Anterior cingulate cortex (tissue), 58 donors: ENCODE data around the gene MLLT3.

Source experiments
- DNase-seq, 58 donors: peaks; one replicate each; lab custom pipeline; 2025; lab: John Stamatoyannopoulos, UW

Gene MLLT3

GRCh38 chr9:20488691-20489090 is 133.6 kb downstream of the MLLT3 start:
- DNase-seq: no peak

GRCh38 chr9:20486552-20486951 is 135.7 kb downstream of the MLLT3 start:
- DNase-seq: no peak

GRCh38 chr9:20481437-20481836 is 140.9 kb downstream of the MLLT3 start:
- DNase-seq: no peak

- DNase-seq: no peak
Observed at GRCh38 chr9:20480249-20480648, 142.1 kb downstream of the MLLT3 start.

GRCh38 chr9:20479419-20480155 is 142.7 kb downstream of the MLLT3 start:
- no peak for DNase-seq

GRCh38 chr9:20478786-20479185 is 143.5 kb downstream of the MLLT3 start:
- DNase-seq: peak in 1 of 58 donors; percentile 1

- no peak for DNase-seq
Observed at GRCh38 chr9:20477940-20478620, 144.2 kb downstream of the MLLT3 start.

- no peak for DNase-seq
Observed at GRCh38 chr9:20476912-20477521, 145.3 kb downstream of the MLLT3 start.

GRCh38 chr9:20474496-20474895 is 147.8 kb downstream of the MLLT3 start:
- no peak for DNase-seq

- DNase-seq: no peak
Observed at GRCh38 chr9:20473515-20474013, 148.7 kb downstream of the MLLT3 start.

- DNase-seq: no peak
Observed at GRCh38 chr9:20472342-20473045, 149.8 kb downstream of the MLLT3 start.

- no peak for DNase-seq
Observed at GRCh38 chr9:20466328-20467008, 155.8 kb downstream of the MLLT3 start.

- DNase-seq: no peak
Observed at GRCh38 chr9:20464242-20464641, 158.1 kb downstream of the MLLT3 start.

GRCh38 chr9:20463823-20464222 is 158.5 kb downstream of the MLLT3 start:
- no peak for DNase-seq

GRCh38 chr9:20462410-20462809 is 159.9 kb downstream of the MLLT3 start:
- DNase-seq: no peak

GRCh38 chr9:20447291-20447690 is 175.0 kb downstream of the MLLT3 start:
- DNase-seq: no peak

GRCh38 chr9:20446248-20446647 is 176.1 kb downstream of the MLLT3 start:
- DNase-seq: no peak

GRCh38 chr9:20442461-20443319 is 179.6 kb downstream of the MLLT3 start:
- DNase-seq: peak in 6 of 58 donors; percentile 0 to 47 (median 16)

- peak in 1 of 58 donors; percentile 2 for DNase-seq
Observed at GRCh38 chr9:20441711-20442423, 180.4 kb downstream of the MLLT3 start.
